Esophagus squamous epithelium (tissue), 5 donors: Measurements from ENCODE around the gene PDCD1LG2. TPM values are rescaled to one million over a fixed set of nuclear protein-coding genes. Genes with fewer than 3 reads are reported as not detected.

ENCODE experiments used
- DNase-seq: peaks from one replicate; lab custom pipeline; 2025; lab: John Stamatoyannopoulos, UW
- H3K27ac ChIP-seq, 4 donors: fragments of 200-600 bp; sonication (generic); one replicate each; pipeline ENCODE4 v1.5.1; 2016 to 2019; ENCODE audit warnings: mild to moderate bottlenecking in 1 of 4
- H3K27me3 ChIP-seq, 4 donors: fragments of 200-600 bp; sonication (generic); 1 replicate in 3 of 4; 2 replicates in 1 of 4; pipeline versions ENCODE4 v1.5.1 to v1.6.0; 2017 to 2021; ENCODE audit warnings: antibody characterized with exemption in 1 of 4
- H3K36me3 ChIP-seq, 3 donors: fragments of 200-600 bp; sonication (generic); one replicate each; pipeline ENCODE4 v1.5.1; 2016 to 2019
- H3K4me1 ChIP-seq, 3 donors: fragments of 200-600 bp; sonication (generic); one replicate each; pipeline ENCODE4 v1.5.1; 2017 to 2019
- H3K4me3 ChIP-seq, 4 donors: fragments of 200-600 bp; sonication (generic); 1 replicate in 3 of 4; 2 replicates in 1 of 4; pipeline ENCODE4 v1.5.1; 2016 to 2019; ENCODE audit warnings: mild to moderate bottlenecking in 2 of 4, moderate library complexity in 1 of 4
- H3K9me3 ChIP-seq, 3 donors: fragments of 200-600 bp; sonication (generic); one replicate each; pipeline ENCODE4 v1.5.1; 2016 to 2019
- CTCF ChIP-seq, 6 experiments: fragments of 450-650 bp in 4 of 6; fragments of 200-600 bp in 2 of 6; sonication (generic) in 2 of 6; IDR thresholded peaks; one replicate each; pipeline ENCODE4 v1.5.1; 2016 to 2019; ENCODE audit warnings: antibody characterized with exemption in 6 of 6, mild to moderate bottlenecking in 4 of 6, moderate library complexity in 4 of 6
- POLR2A ChIP-seq, 4 donors: fragments of 450-650 bp; IDR thresholded peaks; one replicate each; pipeline ENCODE4 v1.6.1; 2017; ENCODE audit warnings: antibody characterized with exemption in 4 of 4, mild to moderate bottlenecking in 4 of 4, moderate library complexity in 3 of 4
- WGBS, 2 donors: methylation state at CpG; one replicate each; pipeline ENCODE4 v1.1.5; 2018; 5-methylcytosine and 5-hydroxymethylcytosine counted together
- intact Hi-C: fragments of 100-400 bp; cut with DNase I; formaldehyde crosslinking; loops from one replicate; pipeline ENCODE4 v1.15.0; 2022
- total RNA-seq, 4 donors: library from RNA; depleted of rRNA; stranded (reverse); fragments of >200 nt; gene quantifications; one replicate each; pipeline ENCODE4 v1.1.0, GENCODE V29; 2016
- donor health status: DM: yes; HTN: yes; CAD: no.

Gene PDCD1LG2
- total RNA-seq, 4 donors from 2014 or later = 0.23 to 3.6 (median 0.31) TPM

DNA sequence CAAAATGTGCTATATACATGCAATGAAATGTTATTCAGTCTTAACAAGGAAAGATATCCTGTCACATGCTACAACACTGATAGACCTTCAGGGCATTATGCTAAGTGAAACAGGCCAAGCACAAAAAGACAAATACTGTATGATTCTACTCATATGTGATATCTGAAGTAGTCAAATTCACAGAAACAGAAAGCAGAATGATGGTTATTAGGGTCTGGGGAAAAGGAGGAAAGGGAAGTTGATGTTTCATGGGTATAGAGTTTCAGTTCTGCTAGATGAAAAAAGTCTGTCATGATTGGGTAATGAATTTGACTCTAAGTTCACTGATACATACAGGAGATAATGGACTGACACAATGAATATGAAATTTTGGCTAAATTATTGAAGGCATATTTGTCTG, 107.4 kb downstream of the PDCD1LG2 start:
- TF ChIP-seq CTCF (IDR thresholded peaks at IDR 0.05) = no peak
- no peak for TF ChIP-seq POLR2A (IDR thresholded peaks at IDR 0.05)
- intact Hi-C loops = no loop called here

DNA sequence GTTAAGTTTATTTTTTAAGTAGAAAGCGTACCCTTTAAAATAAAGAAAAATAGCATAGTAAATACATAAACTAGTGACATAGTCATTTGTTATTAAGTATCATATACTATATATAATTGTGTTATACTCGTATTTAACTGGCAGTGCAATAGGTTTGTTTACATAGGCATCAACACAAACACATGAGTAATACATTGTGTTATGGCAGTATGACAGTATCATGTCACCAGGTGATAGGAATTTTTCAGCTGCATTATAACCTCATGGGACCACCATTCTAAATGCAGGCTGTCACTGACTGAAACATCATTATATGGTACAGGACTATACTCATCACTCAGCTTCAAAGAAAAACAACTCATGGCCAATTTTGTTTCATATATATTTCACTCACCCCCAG, 110.2 kb downstream of the PDCD1LG2 start:
- no peaks in the 10 kb centered on the region for H3K36me3 ChIP-seq
- H3K27me3 ChIP-seq = no peaks in the 10 kb centered on the region
- intact Hi-C loops = no loop called here
- H3K9me3 ChIP-seq = no peaks in the 10 kb centered on the region
- H3K4me3 ChIP-seq = no peak overlapping the region
- TF ChIP-seq POLR2A (IDR thresholded peaks at IDR 0.05) (no peak), CTCF (IDR thresholded peaks at IDR 0.05) (no peak)
- no peak overlapping the region for H3K27ac ChIP-seq
- H3K4me1 ChIP-seq = peaks cover 0 to 25% (median 11%) of the 10 kb centered on the region in 3 donors
- DNase-seq = no peak
- WGBS, 2 donors = 80 to 84% methylated on average over 2 of the region's 2 CpGs

More for the DNA sequence above, 107.4 kb downstream of the PDCD1LG2 start:
- Histone ChIP-seq H3K27ac (no peak overlapping the region), H3K9me3 (no peaks in the 10 kb centered on the region), H3K4me3 (no peak overlapping the region), H3K4me1 (peaks cover 0 to 20% (median 11%) of the 10 kb centered on the region in 3 donors), H3K27me3 (no peaks in the 10 kb centered on the region), H3K36me3 (no peaks in the 10 kb centered on the region)
- no peak for DNase-seq

Other genes with a start within 250 kb of the PDCD1LG2 start
- not detected for gene RLN2, start 205.8 kb upstream of the PDCD1LG2 start, total RNA-seq
- gene RLN1, start 170.7 kb upstream of the PDCD1LG2 start, total RNA-seq = not detected
- gene PLGRKT, start 72.6 kb upstream of the PDCD1LG2 start, total RNA-seq = 10 to 100 TPM; 13.4 to 25.6 (median 20.0) TPM
- 1 to 10 TPM; 1.3 to 3.5 (median 2.2) TPM for gene CD274, start 60.0 kb upstream of the PDCD1LG2 start, total RNA-seq
- gene RIC1, start 118.6 kb downstream of the PDCD1LG2 start, total RNA-seq = 10 to 100 TPM; 15.4 to 37.2 (median 27.6) TPM